PFSK-1 (cell line): ENCODE results near the gene PCLO.

Experiments
- POLR2AphosphoS5 ChIP-seq: IDR thresholded peaks from 2 replicates; pipeline ENCODE4 v1.6.1; 2012; ENCODE audit warnings: low read depth, mild to moderate bottlenecking, control low read depth, low read length, moderate library complexity
- REST ChIP-seq, 2 experiments: IDR thresholded peaks; 2 replicates each; pipeline versions ENCODE4 v1.6.1 to v1.8.0; 2011 to 2012; ENCODE audit warnings: low read depth in 2 of 2, low read length in 2 of 2, control low read depth in 1 of 2, inconsistent platforms in 1 of 2, mild to moderate bottlenecking in 1 of 2, moderate library complexity in 1 of 2; ENCODE audit not compliant: insufficient read depth in 1 of 2
- SIN3A ChIP-seq: IDR thresholded peaks from 2 replicates; pipeline ENCODE4 v1.6.1; 2012; ENCODE audit warnings: mild to moderate bottlenecking, low read length, moderate library complexity, borderline replicate concordance; ENCODE audit not compliant: insufficient read depth

GRCh38 chr7:83153419-83153818 is 9.3 kb downstream of the PCLO start:
- TF ChIP-seq SIN3A: no peak
- no peak for TF ChIP-seq REST (IDR thresholded peaks at IDR 0.05; ENCODE audit: insufficient read depth in 1 of 2, low read depth in 2 of 2, low read length in 2 of 2)
- TF ChIP-seq POLR2AphosphoS5: no peak
